Effector memory CD4-positive, alpha-beta T cell (primary cell): ENCODE data around the gene RGR.

ENCODE experiments used
- DNase-seq, 3 donors: peaks; one replicate each; pipeline ENCODE4 v3.0.0-alpha.2; 2020
- H3K27ac ChIP-seq: 2 replicates; pipeline ENCODE4 v1.7.0; 2013; ENCODE audit warnings: mild to moderate bottlenecking, low read length, moderate library complexity; ENCODE audit not compliant: insufficient read depth, poor library complexity, severe bottlenecking
- H3K27me3 ChIP-seq: replicated peaks from 2 replicates; pipeline ENCODE4 v1.7.0; 2013; ENCODE audit warnings: mild to moderate bottlenecking, low read length; ENCODE audit not compliant: insufficient read depth, control insufficient read depth, poor library complexity, severe bottlenecking
- H3K36me3 ChIP-seq: 2 replicates; pipeline ENCODE4 v1.7.0; 2013; ENCODE audit warnings: mild to moderate bottlenecking, low read length, moderate library complexity; ENCODE audit not compliant: control insufficient read depth, insufficient read depth
- H3K4me1 ChIP-seq: 2 replicates; pipeline ENCODE4 v1.7.0; 2013; ENCODE audit warnings: low read length, mild to moderate bottlenecking; ENCODE audit not compliant: control insufficient read depth, insufficient read depth, poor library complexity, severe bottlenecking
- H3K4me3 ChIP-seq: 2 replicates; pipeline ENCODE4 v1.7.0; 2013; ENCODE audit warnings: low read length, low read depth, mild to moderate bottlenecking; ENCODE audit not compliant: insufficient read depth, poor library complexity, severe bottlenecking
- H3K9me3 ChIP-seq: 2 replicates; pipeline ENCODE4 v1.7.0; 2013; ENCODE audit warnings: mild to moderate bottlenecking, low read length, moderate library complexity; ENCODE audit not compliant: control insufficient read depth

The RGR gene

GRCh38 chr10:84217746-84218145 lies 27.1 kb upstream of the RGR start:
- Histone ChIP-seq H3K27ac (no peak overlapping the region), H3K36me3 (no peaks in the 10 kb centered on the region), H3K4me3 (no peak overlapping the region), H3K4me1 (no peaks in the 10 kb centered on the region), H3K27me3 (no peaks in the 10 kb centered on the region), H3K9me3 (no peaks in the 10 kb centered on the region)
- no peak for DNase-seq

- Histone ChIP-seq H3K4me3 (no peak overlapping the region), H3K27me3 (no peaks in the 10 kb centered on the region), H3K9me3 (no peaks in the 10 kb centered on the region), H3K4me1 (no peaks in the 10 kb centered on the region), H3K36me3 (no peaks in the 10 kb centered on the region), H3K27ac (no peak overlapping the region)
- no peak for DNase-seq
These were observed 22.9 kb upstream of the RGR start for GRCh38 chr10:84221916-84222315.

GRCh38 chr10:84224411-84225028 lies 20.3 kb upstream of the RGR start:
- Histone ChIP-seq H3K36me3 (no peaks in the 10 kb centered on the region), H3K27me3 (no peaks in the 10 kb centered on the region), H3K4me1 (no peaks in the 10 kb centered on the region), H3K27ac (no peak overlapping the region), H3K4me3 (no peak overlapping the region), H3K9me3 (no peaks in the 10 kb centered on the region)
- DNase-seq, result no peak

- Histone ChIP-seq H3K4me1 (no peaks in the 10 kb centered on the region), H3K27ac (no peak within 1 kb of the TSS), H3K27me3 (no peaks in the 10 kb centered on the region), H3K4me3 (no peak within 1 kb of the TSS), H3K9me3 (no peaks in the 10 kb centered on the region), H3K36me3 (no peaks in the 10 kb centered on the region)
- DNase-seq, result no peak
These were observed 19.3 kb upstream of the RGR start, which contains the start of gene LRIT2 for GRCh38 chr10:84225427-84226173. Gene LRIT2 (minus strand): TSS chr10:84225544. CDS start chr10:84225520, 24 bp downstream.

GRCh38 chr10:84226616-84227015 lies 18.2 kb upstream of the RGR start:
- Histone ChIP-seq H3K9me3 (no peaks in the 10 kb centered on the region), H3K36me3 (no peaks in the 10 kb centered on the region), H3K27me3 (no peaks in the 10 kb centered on the region), H3K4me1 (no peaks in the 10 kb centered on the region), H3K27ac (no peak overlapping the region), H3K4me3 (no peak overlapping the region)
- DNase-seq, result no peak

- DNase-seq, result no peak
- H3K4me1 ChIP-seq, result no peaks in the 10 kb centered on the region
- no peaks in the 10 kb centered on the region for H3K27me3 ChIP-seq
- no peak overlapping the region for H3K27ac ChIP-seq
- no peak overlapping the region for H3K4me3 ChIP-seq
- no peaks in the 10 kb centered on the region for H3K9me3 ChIP-seq
- H3K36me3 ChIP-seq, result no peaks in the 10 kb centered on the region
These were observed 17.0 kb upstream of the RGR start for GRCh38 chr10:84227810-84228209.

- H3K4me3 ChIP-seq, result no peak overlapping the region
- H3K27ac ChIP-seq, result no peak overlapping the region
- H3K4me1 ChIP-seq, result no peaks in the 10 kb centered on the region
- peaks cover 3% of the 10 kb centered on the region for H3K27me3 ChIP-seq
- H3K9me3 ChIP-seq, result no peaks in the 10 kb centered on the region
- no peaks in the 10 kb centered on the region for H3K36me3 ChIP-seq
- DNase-seq, result no peak
These were observed 14.5 kb upstream of the RGR start for GRCh38 chr10:84230359-84230758.

- Histone ChIP-seq H3K27ac (no peak overlapping the region), H3K27me3 (peaks cover 4% of the 10 kb centered on the region), H3K4me3 (no peak overlapping the region), H3K9me3 (no peaks in the 10 kb centered on the region), H3K36me3 (no peaks in the 10 kb centered on the region), H3K4me1 (no peaks in the 10 kb centered on the region)
- DNase-seq, result no peak
These were observed 12.5 kb upstream of the RGR start for GRCh38 chr10:84232376-84232775.

- Histone ChIP-seq H3K4me3 (no peak overlapping the region), H3K9me3 (no peaks in the 10 kb centered on the region), H3K27ac (no peak overlapping the region), H3K36me3 (no peaks in the 10 kb centered on the region), H3K4me1 (no peaks in the 10 kb centered on the region), H3K27me3 (peaks cover 4% of the 10 kb centered on the region)
- no peak for DNase-seq
These were observed 10.9 kb upstream of the RGR start for GRCh38 chr10:84233940-84234339.

- Histone ChIP-seq H3K9me3 (no peaks in the 10 kb centered on the region), H3K36me3 (no peaks in the 10 kb centered on the region), H3K27ac (no peak overlapping the region), H3K27me3 (peaks cover 4% of the 10 kb centered on the region), H3K4me1 (no peaks in the 10 kb centered on the region), H3K4me3 (no peak overlapping the region)
- no peak for DNase-seq
These were observed 10.4 kb upstream of the RGR start for GRCh38 chr10:84234479-84234878.
